HG02588 (cell line): Measurements from ENCODE around the gene RAB44.
"Not testable (repeated sequence)": the region's sequence is repeated elsewhere in the genome, so short reads cannot be mapped to it uniquely, and the experiment has no call there.

Source experiments
- ATAC-seq: cut with Tn5 transposase; IDR thresholded peaks from one replicate; pipeline ENCODE4 v1.9.1; 2021; ENCODE audit warnings: mild to moderate bottlenecking, moderate library complexity; ENCODE audit not compliant: unreplicated experiment

Gene RAB44

GRCh38 chr6:36697481-36697903 is at the start of gene RAB44:
Gene RAB44, plus strand, starts transcription at chr6:36697826. Its CDS starts 6,410 bp downstream, at chr6:36704236.
- ATAC-seq: no peak

GRCh38 chr6:36649086-36649485 is 48.5 kb upstream of the RAB44 start:
- no peak for ATAC-seq

- ATAC-seq: no peak
Observed at GRCh38 chr6:36649701-36650484, 47.7 kb upstream of the RAB44 start.

GRCh38 chr6:36650848-36651478 is 46.7 kb upstream of the RAB44 start:
- ATAC-seq: no peak

- no peak for ATAC-seq
Observed at GRCh38 chr6:36651659-36652379, 45.8 kb upstream of the RAB44 start.

GRCh38 chr6:36654469-36654868 is 43.2 kb upstream of the RAB44 start:
- not testable (repeated sequence) for ATAC-seq

- ATAC-seq: no peak
Observed at GRCh38 chr6:36655085-36655724, 42.4 kb upstream of the RAB44 start.

- ATAC-seq: no peak
Observed at GRCh38 chr6:36656441-36656840, 41.2 kb upstream of the RAB44 start.

GRCh38 chr6:36657271-36657670 is 40.4 kb upstream of the RAB44 start:
- ATAC-seq: no peak

GRCh38 chr6:36657942-36658544 is 39.6 kb upstream of the RAB44 start:
- ATAC-seq: no peak

- no peak for ATAC-seq
Observed at GRCh38 chr6:36659271-36659670, 38.4 kb upstream of the RAB44 start.

GRCh38 chr6:36660771-36661471 is 36.7 kb upstream of the RAB44 start:
- no peak for ATAC-seq

- ATAC-seq: no peak
Observed at GRCh38 chr6:36662380-36662779, 35.2 kb upstream of the RAB44 start.

GRCh38 chr6:36662827-36663256 is 34.8 kb upstream of the RAB44 start:
- no peak for ATAC-seq

- no peak for ATAC-seq
Observed at GRCh38 chr6:36663504-36664446, 33.9 kb upstream of the RAB44 start.

- ATAC-seq: no peak
Observed at GRCh38 chr6:36665180-36665579, 32.4 kb upstream of the RAB44 start.

- no peak for ATAC-seq
Observed at GRCh38 chr6:36666287-36666686, 31.3 kb upstream of the RAB44 start.

GRCh38 chr6:36666826-36667591 is 30.6 kb upstream of the RAB44 start:
- peak; percentile 78 for ATAC-seq
